ENCODE measurements around the gene MACROD1.

Gene MACROD1

GRCh38 chr11:64131683-64132190, 34.2 kb downstream of the MACROD1 start:
- DNase-seq (ENCODE audit: low read depth, low spot score) = no peak
- TF ChIP-seq, protein P1, sequence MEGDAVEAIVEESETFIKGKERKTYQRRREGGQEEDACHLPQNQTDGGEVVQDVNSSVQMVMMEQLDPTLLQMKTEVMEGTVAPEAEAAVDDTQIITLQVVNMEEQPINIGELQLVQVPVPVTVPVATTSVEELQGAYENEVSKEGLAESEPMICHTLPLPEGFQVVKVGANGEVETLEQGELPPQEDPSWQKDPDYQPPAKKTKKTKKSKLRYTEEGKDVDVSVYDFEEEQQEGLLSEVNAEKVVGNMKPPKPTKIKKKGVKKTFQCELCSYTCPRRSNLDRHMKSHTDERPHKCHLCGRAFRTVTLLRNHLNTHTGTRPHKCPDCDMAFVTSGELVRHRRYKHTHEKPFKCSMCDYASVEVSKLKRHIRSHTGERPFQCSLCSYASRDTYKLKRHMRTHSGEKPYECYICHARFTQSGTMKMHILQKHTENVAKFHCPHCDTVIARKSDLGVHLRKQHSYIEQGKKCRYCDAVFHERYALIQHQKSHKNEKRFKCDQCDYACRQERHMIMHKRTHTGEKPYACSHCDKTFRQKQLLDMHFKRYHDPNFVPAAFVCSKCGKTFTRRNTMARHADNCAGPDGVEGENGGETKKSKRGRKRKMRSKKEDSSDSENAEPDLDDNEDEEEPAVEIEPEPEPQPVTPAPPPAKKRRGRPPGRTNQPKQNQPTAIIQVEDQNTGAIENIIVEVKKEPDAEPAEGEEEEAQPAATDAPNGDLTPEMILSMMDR (IDR thresholded peaks at IDR 0.05; ENCODE audit: insufficient read depth, low read length, missing control alignments) = no peak
- POLR2A ChIA-PET = no interaction called here
- CTCF ChIA-PET = interaction anchor here (1.3 to 6.6 kb wide), 5 partner anchors 10 to 131 kb away, joined by 4 to 67 read pairs (median 9); no protein-coding TSS in a partner anchor
- H3K4me3 ChIP-seq (ENCODE audit: low read depth, low read length) = no peak overlapping the region

DNA sequence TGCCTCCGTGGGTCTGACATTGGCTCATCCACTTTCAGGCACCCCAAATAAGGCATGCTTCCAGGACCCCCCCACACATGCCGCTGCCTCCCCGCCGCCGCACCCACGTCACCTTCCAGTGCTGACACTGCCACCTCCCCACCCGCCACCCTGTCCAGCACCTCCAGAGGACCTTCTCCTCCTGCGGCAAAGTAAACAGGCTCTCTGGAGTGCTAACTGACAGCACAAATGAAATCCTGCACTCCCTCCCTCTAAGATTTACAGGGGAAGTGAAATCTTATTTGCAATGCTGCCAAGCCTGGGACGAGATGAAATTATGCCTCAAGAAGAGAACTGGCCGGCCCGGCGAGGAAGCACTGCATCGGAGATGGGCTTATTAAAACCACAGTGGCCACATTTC, 35.3 kb downstream of the MACROD1 start:
- no peak for DNase-seq (ENCODE audit: low read depth, low spot score)
- TF ChIP-seq, protein P1 (IDR thresholded peaks at IDR 0.05; ENCODE audit: insufficient read depth, low read length, missing control alignments) = no peak
- CTCF ChIA-PET = interaction anchor here (1.8 to 6.6 kb wide), 4 partner anchors 9 to 130 kb away, joined by 4 to 67 read pairs (median 17); no protein-coding TSS in a partner anchor
- H3K4me3 ChIP-seq (ENCODE audit: low read depth, low read length) = no peak overlapping the region
- POLR2A ChIA-PET = no interaction called here

GRCh38 chr11:64129403-64129802, 36.5 kb downstream of the MACROD1 start:
- H3K4me3 ChIP-seq (ENCODE audit: low read depth, low read length) = no peak overlapping the region
- TF ChIP-seq, protein P1 (IDR thresholded peaks at IDR 0.05; ENCODE audit: insufficient read depth, low read length, missing control alignments) = no peak
- ChIA-PET CTCF (no interaction called here), POLR2A (no interaction called here)
- no peak for DNase-seq (ENCODE audit: low read depth, low spot score)

- no peak overlapping the region for H3K4me3 ChIP-seq (ENCODE audit: low read depth, low read length)
- DNase-seq (ENCODE audit: low read depth, low spot score) = no peak
- POLR2A ChIA-PET = no interaction called here
- TF ChIP-seq, protein P1 (IDR thresholded peaks at IDR 0.05; ENCODE audit: insufficient read depth, low read length, missing control alignments) = no peak
- CTCF ChIA-PET = interaction anchor here (1.0 to 1.3 kb wide), 3 partner anchors 17 to 128 kb away, joined by 4 to 5 read pairs (median 5); no protein-coding TSS in a partner anchor
Measured at GRCh38 chr11:64128255-64129006, 37.5 kb downstream of the MACROD1 start.

- POLR2A ChIA-PET = no interaction called here
- CTCF ChIA-PET = interaction anchor here (0.9 to 1.3 kb wide), 4 partner anchors 18 to 127 kb away, joined by 4 to 5 read pairs (median 4); no protein-coding TSS in a partner anchor
Measured at GRCh38 chr11:64127267-64128072, 38.4 kb downstream of the MACROD1 start.

More at GRCh38 chr11:64127267-64128072, 38.4 kb downstream of the MACROD1 start:
- DNase-seq (ENCODE audit: low read depth, low spot score) = no peak
- TF ChIP-seq, protein P1 (IDR thresholded peaks at IDR 0.05; ENCODE audit: insufficient read depth, low read length, missing control alignments) = no peak
- no peak overlapping the region for H3K4me3 ChIP-seq (ENCODE audit: low read depth, low read length)
